Left ventricle myocardium inferior (tissue), 1 donor: ENCODE measurements around the gene MTMR11. TPM values are rescaled to one million over a fixed set of nuclear protein-coding genes. Genes with fewer than 3 reads are reported as not detected.

Source experiments
- DNase-seq: peaks from one replicate; pipeline ENCODE4 v3.0.0-alpha.2; 2020
- H3K27ac ChIP-seq: fragments of 200-600 bp; replicated peaks from 2 replicates; pipeline ENCODE4 v1.8.0; 2021
- H3K27me3 ChIP-seq: fragments of 200-600 bp; 2 replicates; pipeline ENCODE4 v1.8.0; 2021; ENCODE audit warnings: low read depth
- H3K36me3 ChIP-seq: fragments of 200-600 bp; 2 replicates; pipeline ENCODE4 v1.8.0; 2021
- H3K4me1 ChIP-seq: fragments of 200-600 bp; 2 replicates; pipeline ENCODE4 v1.8.0; 2021
- H3K4me3 ChIP-seq: fragments of 200-600 bp; 2 replicates; pipeline ENCODE4 v1.8.0; 2021; ENCODE audit warnings: mild to moderate bottlenecking, moderate library complexity
- H3K9me3 ChIP-seq: fragments of 200-600 bp; replicated peaks from 2 replicates; pipeline ENCODE4 v1.8.0; 2021
- intact Hi-C: fragments of 100-400 bp; cut with micrococcal nuclease; formaldehyde crosslinking; loops from one replicate; pipeline ENCODE4 v1.11.0; 2022
- total RNA-seq: library from RNA; stranded (reverse); fragmentation: NEBNext Ultra II Directional; extraction: Animal tissue kit (Norgen Biotek cat#: 25700); gene quantifications from one replicate; pipeline ENCODE4 v1.2.1, GENCODE V29; 2021
- TF ChIP-seq, protein P1 (sequence below): fragments of 200-600 bp; IDR thresholded peaks from 2 replicates; pipeline ENCODE4 v1.8.0; 2021; ENCODE audit warnings: antibody characterized with exemption, mild to moderate bottlenecking, borderline replicate concordance
- donor health status: DM: no; HTN: yes; CAD: no; lungs with severe emphysema.

Gene MTMR11
- total RNA-seq, 1 donor from 2014 or later = 4.9 TPM

DNA sequence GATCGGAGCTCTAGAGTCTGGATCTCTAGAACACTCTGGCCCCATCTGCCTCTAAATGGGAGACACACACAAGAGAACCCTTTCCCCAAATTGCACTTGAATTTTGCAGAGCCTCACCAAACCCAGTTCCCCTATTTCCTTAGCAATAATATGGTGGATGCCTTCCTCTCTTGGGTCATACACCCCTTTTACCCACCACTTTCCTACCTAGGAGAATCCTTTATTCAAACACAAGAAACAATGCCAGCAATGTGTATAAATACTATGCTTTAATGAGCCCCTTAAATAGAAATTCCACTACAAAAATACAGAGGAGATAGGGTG lies 8.3 kb downstream of the MTMR11 start:
- peak overlapping the region; percentile 90 for H3K4me3 ChIP-seq
- no peaks in the 10 kb centered on the region for H3K27me3 ChIP-seq
- TF ChIP-seq, protein P1, sequence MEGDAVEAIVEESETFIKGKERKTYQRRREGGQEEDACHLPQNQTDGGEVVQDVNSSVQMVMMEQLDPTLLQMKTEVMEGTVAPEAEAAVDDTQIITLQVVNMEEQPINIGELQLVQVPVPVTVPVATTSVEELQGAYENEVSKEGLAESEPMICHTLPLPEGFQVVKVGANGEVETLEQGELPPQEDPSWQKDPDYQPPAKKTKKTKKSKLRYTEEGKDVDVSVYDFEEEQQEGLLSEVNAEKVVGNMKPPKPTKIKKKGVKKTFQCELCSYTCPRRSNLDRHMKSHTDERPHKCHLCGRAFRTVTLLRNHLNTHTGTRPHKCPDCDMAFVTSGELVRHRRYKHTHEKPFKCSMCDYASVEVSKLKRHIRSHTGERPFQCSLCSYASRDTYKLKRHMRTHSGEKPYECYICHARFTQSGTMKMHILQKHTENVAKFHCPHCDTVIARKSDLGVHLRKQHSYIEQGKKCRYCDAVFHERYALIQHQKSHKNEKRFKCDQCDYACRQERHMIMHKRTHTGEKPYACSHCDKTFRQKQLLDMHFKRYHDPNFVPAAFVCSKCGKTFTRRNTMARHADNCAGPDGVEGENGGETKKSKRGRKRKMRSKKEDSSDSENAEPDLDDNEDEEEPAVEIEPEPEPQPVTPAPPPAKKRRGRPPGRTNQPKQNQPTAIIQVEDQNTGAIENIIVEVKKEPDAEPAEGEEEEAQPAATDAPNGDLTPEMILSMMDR = no peak
- no peaks in the 10 kb centered on the region for H3K9me3 ChIP-seq
- H3K4me1 ChIP-seq = peaks cover 47% of the 10 kb centered on the region
- intact Hi-C loops = no loop called here
- no peak for DNase-seq
- H3K36me3 ChIP-seq = peaks cover 34% of the 10 kb centered on the region
- H3K27ac ChIP-seq = peak overlapping the region; percentile 95

DNA sequence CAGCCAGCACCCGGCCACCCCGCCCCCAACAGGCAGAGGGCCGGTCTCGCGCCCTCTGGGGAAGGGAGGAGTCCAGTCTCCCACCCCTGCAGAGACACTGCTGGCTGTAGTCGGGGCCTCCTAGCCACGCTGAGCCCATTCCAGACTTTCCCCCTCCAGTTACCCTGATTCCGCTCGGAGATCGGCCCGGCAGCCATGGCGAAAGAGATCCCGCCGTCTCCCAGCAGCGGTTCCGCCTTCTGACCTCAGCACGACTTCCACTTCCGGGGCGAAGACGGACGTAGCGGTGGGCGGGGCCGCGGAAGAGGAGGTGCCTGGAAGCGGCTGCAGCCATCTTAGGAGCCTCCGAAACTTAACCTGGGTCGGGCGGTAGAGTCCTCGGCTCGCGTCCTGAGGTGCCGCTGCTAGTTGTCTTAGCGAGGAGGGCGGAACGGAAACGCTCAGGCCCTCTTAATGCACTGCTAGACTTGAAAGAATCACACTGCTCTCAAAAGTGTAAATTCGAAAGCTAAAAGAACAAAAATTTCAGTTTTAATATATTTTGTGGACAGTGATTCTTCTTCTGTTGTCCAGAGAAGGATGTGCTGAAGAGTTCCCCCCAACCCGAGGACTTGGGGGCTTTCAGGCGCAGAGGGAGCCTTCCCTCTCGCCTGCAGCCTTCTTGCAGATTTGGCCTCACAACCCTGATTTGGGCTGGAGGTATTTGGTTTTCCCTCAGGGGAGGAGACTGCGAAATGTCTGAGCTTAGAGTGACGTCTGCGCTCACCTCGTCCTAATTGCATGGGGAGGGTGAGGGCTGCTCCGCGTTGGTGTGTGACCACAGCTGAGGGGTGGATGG lies 8.9 kb downstream of the MTMR11 start, which contains the start of gene SF3B4:
Gene SF3B4 (minus strand): TSS at position 241 of the 838 bp plus-strand sequence. CDS start 44 bp downstream, at position 197.
- H3K4me1 ChIP-seq = peaks cover 47% of the 10 kb centered on the region

DNA sequence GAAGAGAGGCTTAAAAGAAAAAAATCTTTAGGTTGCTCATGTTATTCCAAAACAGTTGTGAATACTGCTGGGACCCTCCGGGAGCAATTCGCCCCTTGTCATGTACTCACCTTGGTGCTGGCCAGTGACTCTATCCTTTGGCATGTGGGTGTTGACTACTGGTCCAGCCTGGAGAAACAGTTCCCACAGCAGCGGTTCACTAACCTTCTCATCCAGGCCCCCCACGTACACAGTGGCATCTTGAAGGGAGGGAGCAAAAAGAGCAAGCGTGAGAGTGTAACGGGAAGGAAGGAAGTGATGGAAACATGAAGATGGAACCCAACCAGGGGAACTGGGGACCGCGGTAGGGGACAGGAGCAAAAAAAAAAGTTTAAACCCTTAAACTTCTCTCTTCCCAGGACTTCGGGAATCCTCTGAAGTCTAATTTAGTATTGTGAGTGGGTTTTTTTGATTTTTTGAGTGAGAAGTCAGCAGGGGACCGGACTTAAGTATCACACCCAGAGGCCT lies 9.6 kb downstream of the MTMR11 start:
- H3K9me3 ChIP-seq = no peaks in the 10 kb centered on the region
- H3K27me3 ChIP-seq = no peaks in the 10 kb centered on the region
- intact Hi-C loops = no loop called here
- no peak for DNase-seq
- TF ChIP-seq, protein P1 = no peak
- H3K27ac ChIP-seq = peak overlapping the region; percentile 95
- H3K4me1 ChIP-seq = peaks cover 47% of the 10 kb centered on the region
- peaks cover 47% of the 10 kb centered on the region for H3K36me3 ChIP-seq
- H3K4me3 ChIP-seq = peak overlapping the region; percentile 90

More for the DNA sequence above, 8.9 kb downstream of the MTMR11 start, which contains the start of gene SF3B4:
- peak within 1 kb of the TSS; percentile 95 for H3K27ac ChIP-seq
- intact Hi-C loops = no loop called here
- peak within 1 kb of the TSS; percentile 90 for H3K4me3 ChIP-seq
- H3K27me3 ChIP-seq = no peaks in the 10 kb centered on the region
- DNase-seq = peak; percentile 97
- no peaks in the 10 kb centered on the region for H3K9me3 ChIP-seq
- peaks cover 40% of the 10 kb centered on the region for H3K36me3 ChIP-seq
- TF ChIP-seq, protein P1 = no peak

DNA sequence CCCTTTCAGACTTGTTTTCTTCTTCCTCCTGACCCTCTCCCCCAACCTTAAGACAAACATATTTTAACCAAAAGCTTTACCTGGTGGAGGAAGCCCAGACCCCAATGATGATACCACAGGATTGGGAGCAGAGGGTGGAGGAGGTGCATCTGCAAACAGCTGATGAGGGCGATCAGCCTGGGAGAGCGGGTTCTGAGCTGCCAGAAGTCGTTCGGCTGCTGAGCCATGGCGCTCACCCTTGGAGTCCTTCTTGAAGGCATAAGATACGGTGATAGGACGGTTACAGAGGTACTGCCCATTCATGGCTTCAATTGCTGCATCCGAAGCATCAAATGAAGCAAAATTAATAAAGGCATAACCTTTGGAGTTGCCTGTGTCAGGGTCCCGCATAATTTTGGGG lies 10.4 kb downstream of the MTMR11 start:
- Histone ChIP-seq H3K27ac (no peak overlapping the region), H3K4me3 (peak overlapping the region; percentile 90), H3K27me3 (no peaks in the 10 kb centered on the region), H3K36me3 (peaks cover 54% of the 10 kb centered on the region), H3K4me1 (peaks cover 47% of the 10 kb centered on the region), H3K9me3 (no peaks in the 10 kb centered on the region)
- intact Hi-C loops = no loop called here
- TF ChIP-seq, protein P1 = no peak
- DNase-seq = no peak

DNA sequence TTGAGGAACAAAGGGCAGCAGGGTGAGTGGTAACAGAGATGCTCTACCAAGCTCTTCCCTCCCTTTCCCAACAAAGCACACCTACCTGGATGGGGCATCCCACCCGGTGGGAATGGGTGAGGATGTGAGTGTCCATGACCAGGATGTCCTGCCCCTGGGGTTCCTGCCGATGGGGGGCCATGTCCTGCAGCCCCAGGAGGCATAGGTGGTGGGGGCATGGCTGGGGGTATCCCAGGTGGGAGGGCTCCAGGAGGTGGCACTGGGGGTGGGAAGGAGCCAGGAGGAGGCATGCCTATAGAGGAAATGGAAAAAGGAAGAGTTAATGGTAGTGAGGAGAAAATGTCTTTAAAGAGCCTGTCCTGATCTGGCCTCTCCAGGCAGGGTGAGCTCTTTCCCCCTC lies 10.9 kb downstream of the MTMR11 start:
- Histone ChIP-seq H3K27ac (no peak overlapping the region), H3K4me1 (peaks cover 47% of the 10 kb centered on the region), H3K36me3 (peaks cover 54% of the 10 kb centered on the region), H3K27me3 (no peaks in the 10 kb centered on the region), H3K9me3 (no peaks in the 10 kb centered on the region), H3K4me3 (peak overlapping the region; percentile 90)
- TF ChIP-seq, protein P1 = no peak
- DNase-seq = no peak
- intact Hi-C loops = no loop called here
